WERI-Rb-1 (cell line): ENCODE results near the gene ABCC8.
A peak's percentile ranks its signal among the peaks of the same experiment; 100 is the strongest.

ENCODE experiments used
- DNase-seq: peaks from one replicate; pipeline ENCODE4 v3.0.0-alpha.2; 2020
- H3K27ac ChIP-seq: fragments of 250-450 bp; sonication (Bioruptor Pico); 2 replicates; pipeline ENCODE4 v1.5.1; 2020; ENCODE audit warnings: mild to moderate bottlenecking, moderate library complexity
- H3K27me3 ChIP-seq: fragments of 250-450 bp; sonication (Bioruptor Pico); 2 replicates; pipeline ENCODE4 v1.5.1; 2021; ENCODE audit warnings: mild to moderate bottlenecking, low read depth, moderate library complexity; ENCODE audit not compliant: insufficient read depth, severe bottlenecking
- H3K36me3 ChIP-seq: fragments of 250-450 bp; sonication (Bioruptor Pico); 2 replicates; pipeline ENCODE4 v1.5.1; 2020; ENCODE audit warnings: mild to moderate bottlenecking, moderate library complexity
- H3K4me3 ChIP-seq: 2 replicates; pipeline ENCODE4 v1.5.1; 2011; ENCODE audit warnings: low read depth, mild to moderate bottlenecking, control low read depth, low read length
- H3K9me3 ChIP-seq: fragments of 250-450 bp; sonication (Bioruptor Pico); 2 replicates; pipeline ENCODE4 v1.5.1; 2021; ENCODE audit warnings: mild to moderate bottlenecking, moderate library complexity; ENCODE audit not compliant: severe bottlenecking
- CTCF ChIP-seq: IDR thresholded peaks from 2 replicates; pipeline ENCODE4 v1.5.1; 2011; ENCODE audit warnings: low read depth, mild to moderate bottlenecking, control low read depth, inconsistent platforms, low read length

ABCC8 gene

GRCh38 chr11:17412488-17413180 lies 64.0 kb downstream of the ABCC8 start:
- H3K36me3 ChIP-seq, result peaks cover 4% of the 10 kb centered on the region
- H3K27me3 ChIP-seq, result no peaks in the 10 kb centered on the region
- TF ChIP-seq CTCF, result 0 out of 2 replicates have a peak, but pooled peaks have one; percentile 42
- H3K4me3 ChIP-seq, result no peak overlapping the region
- H3K27ac ChIP-seq, result peak overlapping the region; percentile 72
- no peaks in the 10 kb centered on the region for H3K9me3 ChIP-seq
- peak; percentile 61 for DNase-seq

- no peaks in the 10 kb centered on the region for H3K9me3 ChIP-seq
- TF ChIP-seq CTCF, result no peak
- H3K27me3 ChIP-seq, result no peaks in the 10 kb centered on the region
- H3K27ac ChIP-seq, result no peak overlapping the region
- no peak for DNase-seq
- no peak overlapping the region for H3K4me3 ChIP-seq
- peaks cover 4% of the 10 kb centered on the region for H3K36me3 ChIP-seq
These were observed 65.2 kb downstream of the ABCC8 start for GRCh38 chr11:17411418-17411817.

GRCh38 chr11:17410606-17411379 lies 65.9 kb downstream of the ABCC8 start:
- TF ChIP-seq CTCF, result no peak
- H3K4me3 ChIP-seq, result no peak overlapping the region
- peaks cover 4% of the 10 kb centered on the region for H3K36me3 ChIP-seq
- no peaks in the 10 kb centered on the region for H3K9me3 ChIP-seq
- no peaks in the 10 kb centered on the region for H3K27me3 ChIP-seq
- DNase-seq, result no peak
- H3K27ac ChIP-seq, result no peak overlapping the region

GRCh38 chr11:17408641-17409040 lies 68.0 kb downstream of the ABCC8 start:
- no peaks in the 10 kb centered on the region for H3K27me3 ChIP-seq
- no peak for TF ChIP-seq CTCF
- peaks cover 4% of the 10 kb centered on the region for H3K36me3 ChIP-seq
- no peaks in the 10 kb centered on the region for H3K9me3 ChIP-seq
- no peak for DNase-seq
- H3K4me3 ChIP-seq, result no peak overlapping the region
- H3K27ac ChIP-seq, result no peak overlapping the region

- peaks cover 4% of the 10 kb centered on the region for H3K36me3 ChIP-seq
- no peak overlapping the region for H3K27ac ChIP-seq
- H3K4me3 ChIP-seq, result no peak overlapping the region
- DNase-seq, result no peak
- H3K27me3 ChIP-seq, result no peaks in the 10 kb centered on the region
- no peaks in the 10 kb centered on the region for H3K9me3 ChIP-seq
- TF ChIP-seq CTCF, result no peak
These were observed 68.6 kb downstream of the ABCC8 start for GRCh38 chr11:17408026-17408425.
